Mesenchymal stem cell (in vitro differentiated cells and primary cell): ENCODE data around the gene TTC32. TPM values are rescaled to one million over a fixed set of nuclear protein-coding genes. Genes with fewer than 3 reads are reported as not detected.

Source experiments
- DNase-seq: peaks from one replicate; pipeline ENCODE4 v3.0.0-alpha.2; 2013
- H2AFZ ChIP-seq: one replicate; pipeline ENCODE4 v1.6.1; 2013; ENCODE audit warnings: low read depth, mild to moderate bottlenecking, control low read depth, inconsistent platforms, low read length, moderate library complexity
- H2AK5ac ChIP-seq: 2 replicates; pipeline ENCODE4 v1.6.1; 2013; ENCODE audit warnings: low read length, moderate library complexity, mild to moderate bottlenecking, inconsistent platforms; ENCODE audit not compliant: severe bottlenecking
- H2BK120ac ChIP-seq: one replicate; pipeline ENCODE4 v1.6.1; 2013; ENCODE audit warnings: low read depth, mild to moderate bottlenecking, inconsistent platforms, low read length, moderate library complexity
- H2BK12ac ChIP-seq, 2 experiments: one replicate each; pipeline ENCODE4 v1.6.1; 2013; ENCODE audit warnings: inconsistent platforms in 2 of 2, low read length in 2 of 2, mild to moderate bottlenecking in 2 of 2, moderate library complexity in 2 of 2, control low read depth in 1 of 2
- H2BK15ac ChIP-seq: one replicate; pipeline ENCODE4 v1.6.1; 2013; ENCODE audit warnings: mild to moderate bottlenecking, low read depth, inconsistent platforms; ENCODE audit not compliant: poor library complexity, severe bottlenecking
- H2BK5ac ChIP-seq: 2 replicates; pipeline ENCODE4 v1.6.1; 2013; ENCODE audit warnings: low read depth, mild to moderate bottlenecking, low read length, control low read depth, inconsistent platforms; ENCODE audit not compliant: poor library complexity, severe bottlenecking
- H3K14ac ChIP-seq, 2 experiments: one replicate each; pipeline ENCODE4 v1.6.1; 2013; ENCODE audit warnings: inconsistent platforms in 2 of 2, low read length in 2 of 2, control low read depth in 1 of 2, mild to moderate bottlenecking in 1 of 2, moderate library complexity in 1 of 2
- H3K18ac ChIP-seq, 2 experiments: one replicate each; pipeline ENCODE4 v1.6.1; 2013; ENCODE audit warnings: inconsistent platforms in 2 of 2, low read length in 2 of 2, control low read depth in 1 of 2, low read depth in 1 of 2, mild to moderate bottlenecking in 1 of 2
- H3K23ac ChIP-seq, 2 experiments: one replicate each; pipeline ENCODE4 v1.6.1; 2013; ENCODE audit warnings: inconsistent platforms in 2 of 2, low read length in 2 of 2, mild to moderate bottlenecking in 2 of 2, moderate library complexity in 2 of 2, control low read depth in 1 of 2
- H3K27ac ChIP-seq: 2 replicates; pipeline ENCODE4 v1.5.1; 2013; ENCODE audit warnings: mild to moderate bottlenecking, moderate library complexity, low read length, control low read depth, inconsistent platforms; ENCODE audit not compliant: poor library complexity, severe bottlenecking
- H3K27me3 ChIP-seq, 2 experiments: 2 replicates each; pipeline versions ENCODE4 v1.6.1 to v1.7.0; 2013; ENCODE audit warnings: low read length in 2 of 2, mild to moderate bottlenecking in 2 of 2, moderate library complexity in 2 of 2, control low read depth in 1 of 2, inconsistent platforms in 1 of 2; ENCODE audit not compliant: control insufficient read depth in 1 of 2, insufficient read depth in 1 of 2
- H3K36me3 ChIP-seq, 2 experiments: 2 replicates each; pipeline versions ENCODE4 v1.6.1 to v1.7.0; 2013; ENCODE audit warnings: low read length in 2 of 2, control low read depth in 1 of 2, inconsistent platforms in 1 of 2, low read depth in 1 of 2, mild to moderate bottlenecking in 1 of 2; ENCODE audit not compliant: insufficient read depth in 2 of 2, control insufficient read depth in 1 of 2
- H3K4ac ChIP-seq, 2 experiments: one replicate each; pipeline ENCODE4 v1.6.1; 2013; ENCODE audit warnings: inconsistent platforms in 2 of 2, low read length in 2 of 2, mild to moderate bottlenecking in 2 of 2, moderate library complexity in 2 of 2, control low read depth in 1 of 2, low read depth in 1 of 2
- H3K4me1 ChIP-seq: 2 replicates; pipeline ENCODE4 v1.6.1; 2013; ENCODE audit warnings: low read depth, low read length, control low read depth; ENCODE audit not compliant: control insufficient read depth, insufficient read depth
- H3K4me2 ChIP-seq: 2 replicates; pipeline ENCODE4 v1.6.1; 2013; ENCODE audit warnings: low read length, mild to moderate bottlenecking, inconsistent platforms; ENCODE audit not compliant: poor library complexity, severe bottlenecking
- H3K4me3 ChIP-seq, 2 experiments: 2 replicates each; pipeline versions ENCODE4 v1.5.1 to v1.7.0; 2013; ENCODE audit warnings: low read length in 2 of 2, mild to moderate bottlenecking in 2 of 2, control low read depth in 1 of 2, low read depth in 1 of 2; ENCODE audit not compliant: insufficient read depth in 1 of 2
- H3K79me1 ChIP-seq: replicated peaks from 2 replicates; pipeline ENCODE4 v1.6.1; 2013; ENCODE audit warnings: mild to moderate bottlenecking, control low read depth, low read length, inconsistent platforms; ENCODE audit not compliant: poor library complexity, severe bottlenecking
- H3K9ac ChIP-seq: 2 replicates; pipeline ENCODE4 v1.7.0; 2013; ENCODE audit warnings: mild to moderate bottlenecking, low read length, moderate library complexity
- H3K9me3 ChIP-seq: 2 replicates; pipeline ENCODE4 v1.7.0; 2013; ENCODE audit warnings: mild to moderate bottlenecking, low read length; ENCODE audit not compliant: control insufficient read depth
- H4K8ac ChIP-seq: one replicate; pipeline ENCODE4 v1.6.1; 2013; ENCODE audit warnings: inconsistent platforms, mild to moderate bottlenecking, low read length, moderate library complexity
- H4K91ac ChIP-seq: one replicate; pipeline ENCODE4 v1.6.1; 2013; ENCODE audit warnings: mild to moderate bottlenecking, low read length, inconsistent platforms
- WGBS: methylation state at CpG from one replicate; pipeline ENCODE4 v1.1.7; 2013; ENCODE audit warnings: mixed read lengths; 5-methylcytosine and 5-hydroxymethylcytosine counted together
- polyA plus RNA-seq, 2 experiments: library from polyadenylated mRNA; stranded (reverse); fragments of 200-250 nt; gene quantifications; one replicate each; pipeline ENCODE4 v1.2.3, GENCODE V29; 2013

The TTC32 gene
- 5.0 TPM for polyA plus RNA-seq (2013, experiment 1 of 2)
- polyA plus RNA-seq (2013, experiment 2 of 2), result 6.9 TPM

- Histone ChIP-seq H4K91ac (peak within 1 kb of the TSS; percentile 97), H3K27me3 (no peaks in the 10 kb centered on the region), H2BK120ac (peak within 1 kb of the TSS; percentile 40), H3K4me1 (peaks cover 7% of the 10 kb centered on the region), H3K4me3 (peak within 1 kb of the TSS; percentile 76 to 90), H3K4ac (peak within 1 kb of the TSS; percentile 93 to 98), H2BK12ac (peak within 1 kb of the TSS in 1 of 2 experiments; percentile 71), H3K23ac (peak within 1 kb of the TSS; percentile 60 to 98), H3K9ac (peak within 1 kb of the TSS; percentile 97), H3K36me3 (peaks cover 0 to 3% of the 10 kb centered on the region in 2 experiments), H2BK5ac (peak within 1 kb of the TSS; percentile 97), H2AFZ (peak within 1 kb of the TSS; percentile 99), H4K8ac (peak within 1 kb of the TSS; percentile 98), H2AK5ac (peak within 1 kb of the TSS; percentile 64), H3K4me2 (peak within 1 kb of the TSS; percentile 75), H3K79me1 (peaks cover 8% of the 10 kb centered on the region), H3K9me3 (no peaks in the 10 kb centered on the region), H3K14ac (peak within 1 kb of the TSS in 1 of 2 experiments; percentile 98), H3K27ac (peak within 1 kb of the TSS; percentile 99), H3K18ac (peak within 1 kb of the TSS; percentile 95 to 100), H2BK15ac (peak within 1 kb of the TSS; percentile 60)
- peak; percentile 96 for DNase-seq
- under 1% methylated on average over 65 of the region's 65 CpGs for WGBS
These were observed at the start of gene TTC32 for GRCh38 chr2:19901442-19902215. TTC32 (minus strand) TSS chr2:19901983; CDS start chr2:19901854, 129 bp downstream.

DNA sequence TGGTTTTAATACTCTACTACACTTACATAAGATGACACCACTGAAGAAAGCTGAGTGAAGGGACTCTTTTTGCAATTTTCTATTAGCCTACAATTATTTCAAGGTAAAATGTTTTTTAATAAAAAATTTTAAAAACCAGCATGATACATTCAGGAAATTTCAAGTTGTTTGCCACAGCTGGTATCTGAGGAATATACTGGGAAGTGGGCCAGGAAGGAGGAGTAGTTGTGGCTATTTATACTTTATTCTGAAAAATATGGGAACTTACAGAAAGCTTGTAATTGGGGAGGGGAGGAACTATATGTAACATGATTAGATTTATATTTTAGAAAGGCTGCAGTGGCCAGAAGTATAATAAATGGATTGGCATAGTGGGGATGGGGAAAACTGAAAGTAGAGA lies 47.3 kb upstream of the TTC32 start:
- peaks cover 0 to 69% of the 10 kb centered on the region in 2 experiments for H3K36me3 ChIP-seq
- peaks cover 3% of the 10 kb centered on the region for H3K79me1 ChIP-seq
- no peak for DNase-seq
- no peak overlapping the region for H3K27ac ChIP-seq
- no peak overlapping the region for H3K4ac ChIP-seq
- H2BK5ac ChIP-seq, result no peak overlapping the region
- no peak overlapping the region for H3K14ac ChIP-seq
- no peak overlapping the region for H2BK15ac ChIP-seq
- H3K4me2 ChIP-seq, result no peak overlapping the region
- H3K4me3 ChIP-seq, result no peak overlapping the region
- H3K9me3 ChIP-seq, result no peaks in the 10 kb centered on the region
- no peak overlapping the region for H2AFZ ChIP-seq
- no peak overlapping the region for H4K8ac ChIP-seq
- no peak overlapping the region for H2BK12ac ChIP-seq
- no peak overlapping the region for H3K9ac ChIP-seq
- no peak overlapping the region for H3K23ac ChIP-seq
- peaks cover 2% of the 10 kb centered on the region for H3K4me1 ChIP-seq
- no peak overlapping the region for H2BK120ac ChIP-seq
- no peak overlapping the region for H2AK5ac ChIP-seq
- H3K27me3 ChIP-seq, result no peaks in the 10 kb centered on the region
- H3K18ac ChIP-seq, result no peak overlapping the region
- H4K91ac ChIP-seq, result no peak overlapping the region

DNA sequence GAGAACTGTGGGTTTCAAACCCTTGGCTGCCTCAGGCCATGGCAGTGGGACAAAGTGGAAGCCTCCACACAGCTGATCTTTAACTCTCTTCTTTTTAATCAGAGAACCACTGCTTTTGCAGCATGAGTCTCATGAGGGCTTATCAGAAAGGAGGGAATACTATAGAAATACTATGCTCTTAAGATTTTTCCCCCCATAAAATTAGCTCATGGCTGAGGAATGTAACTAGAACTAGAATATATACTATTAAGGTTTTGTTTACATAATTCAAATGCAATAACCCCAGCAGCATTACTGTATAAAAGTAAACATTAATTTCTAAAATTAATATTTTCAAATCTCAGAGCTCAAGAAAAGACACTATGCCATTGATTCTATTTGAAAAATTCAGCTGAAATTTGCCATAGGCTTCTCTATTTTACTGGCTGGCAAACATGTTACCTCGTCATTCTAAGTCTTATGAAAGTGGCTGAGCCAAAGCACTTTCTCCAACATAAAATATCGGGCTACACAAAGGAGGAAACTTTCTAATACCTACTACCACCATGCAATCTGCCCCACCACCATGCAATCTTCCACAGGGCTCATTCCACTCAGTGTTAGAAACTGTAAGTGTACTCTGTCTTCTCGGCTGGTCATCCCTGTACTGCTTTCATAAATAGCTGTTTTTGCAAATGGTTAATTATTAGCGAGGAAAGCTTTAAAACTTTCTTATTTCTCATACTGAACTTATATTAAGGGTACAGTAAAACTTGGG lies 45.6 kb upstream of the TTC32 start:
- Histone ChIP-seq H3K18ac (no peak overlapping the region), H3K14ac (no peak overlapping the region), H3K27me3 (no peaks in the 10 kb centered on the region), H2AFZ (no peak overlapping the region), H4K91ac (no peak overlapping the region), H2BK120ac (no peak overlapping the region), H3K9ac (no peak overlapping the region), H3K4me2 (no peak overlapping the region), H2AK5ac (no peak overlapping the region), H3K36me3 (peaks cover 0 to 59% of the 10 kb centered on the region in 2 experiments), H3K23ac (no peak overlapping the region), H2BK5ac (no peak overlapping the region), H3K27ac (peak overlapping the region; percentile 38), H2BK12ac (no peak overlapping the region), H3K4me1 (peaks cover 2% of the 10 kb centered on the region), H3K4me3 (no peak overlapping the region), H4K8ac (no peak overlapping the region), H2BK15ac (no peak overlapping the region), H3K4ac (no peak overlapping the region), H3K79me1 (peaks cover 1% of the 10 kb centered on the region), H3K9me3 (no peaks in the 10 kb centered on the region)
- 99% methylated on average over 2 of the region's 4 CpGs for WGBS
- peak; percentile 5 for DNase-seq

DNA sequence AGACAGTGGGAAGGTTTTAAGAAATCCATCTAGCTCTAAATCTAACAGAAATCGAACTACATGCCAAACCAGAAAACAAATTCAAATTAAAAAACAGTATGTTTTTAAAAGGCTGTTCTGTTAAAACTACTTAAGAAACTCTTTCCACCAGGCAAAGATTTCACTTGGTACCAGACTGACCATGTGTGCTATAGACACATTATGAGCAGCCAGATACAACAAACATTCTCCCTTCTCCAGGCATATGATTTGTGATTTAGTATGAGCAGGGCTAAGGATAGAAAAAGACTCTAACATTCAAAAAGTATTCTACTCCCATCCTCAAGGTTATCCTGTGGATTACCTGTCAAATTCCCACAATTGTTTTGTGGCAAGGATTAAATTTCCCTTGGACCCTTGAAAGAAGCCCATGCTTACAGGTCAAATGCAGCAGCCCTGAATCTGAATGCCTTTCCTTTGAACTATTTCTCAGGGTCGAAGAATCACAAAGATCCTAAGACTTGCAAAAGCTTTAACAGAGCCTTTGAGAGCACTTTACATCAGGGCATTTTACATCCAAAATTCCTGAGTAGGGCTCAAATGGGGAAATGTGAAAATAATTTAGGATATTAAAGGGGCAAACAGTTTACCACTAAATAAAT lies 42.5 kb upstream of the TTC32 start:
- Histone ChIP-seq H3K18ac (no peak overlapping the region), H2AFZ (no peak overlapping the region), H3K14ac (no peak overlapping the region), H3K9me3 (no peaks in the 10 kb centered on the region), H2AK5ac (no peak overlapping the region), H4K91ac (no peak overlapping the region), H4K8ac (no peak overlapping the region), H3K79me1 (peaks cover 1% of the 10 kb centered on the region), H3K36me3 (peaks cover 0 to 53% of the 10 kb centered on the region in 2 experiments), H2BK120ac (no peak overlapping the region), H3K27ac (no peak overlapping the region), H2BK5ac (no peak overlapping the region), H2BK15ac (no peak overlapping the region), H3K4me2 (no peak overlapping the region), H3K4me1 (peaks cover 2% of the 10 kb centered on the region), H3K4ac (no peak overlapping the region), H3K23ac (no peak overlapping the region), H2BK12ac (no peak overlapping the region), H3K27me3 (no peaks in the 10 kb centered on the region), H3K9ac (no peak overlapping the region), H3K4me3 (no peak overlapping the region)
- no peak for DNase-seq
- 60% methylated on average over 1 of the region's 2 CpGs for WGBS
